DMS 273 (cell line): ENCODE results near the gene LMCD1.

Experiments
- DNase-seq: peaks from one replicate; lab custom pipeline; 2025; ENCODE audit not compliant: unreplicated experiment; lab: John Stamatoyannopoulos, UW

Gene LMCD1

DNA sequence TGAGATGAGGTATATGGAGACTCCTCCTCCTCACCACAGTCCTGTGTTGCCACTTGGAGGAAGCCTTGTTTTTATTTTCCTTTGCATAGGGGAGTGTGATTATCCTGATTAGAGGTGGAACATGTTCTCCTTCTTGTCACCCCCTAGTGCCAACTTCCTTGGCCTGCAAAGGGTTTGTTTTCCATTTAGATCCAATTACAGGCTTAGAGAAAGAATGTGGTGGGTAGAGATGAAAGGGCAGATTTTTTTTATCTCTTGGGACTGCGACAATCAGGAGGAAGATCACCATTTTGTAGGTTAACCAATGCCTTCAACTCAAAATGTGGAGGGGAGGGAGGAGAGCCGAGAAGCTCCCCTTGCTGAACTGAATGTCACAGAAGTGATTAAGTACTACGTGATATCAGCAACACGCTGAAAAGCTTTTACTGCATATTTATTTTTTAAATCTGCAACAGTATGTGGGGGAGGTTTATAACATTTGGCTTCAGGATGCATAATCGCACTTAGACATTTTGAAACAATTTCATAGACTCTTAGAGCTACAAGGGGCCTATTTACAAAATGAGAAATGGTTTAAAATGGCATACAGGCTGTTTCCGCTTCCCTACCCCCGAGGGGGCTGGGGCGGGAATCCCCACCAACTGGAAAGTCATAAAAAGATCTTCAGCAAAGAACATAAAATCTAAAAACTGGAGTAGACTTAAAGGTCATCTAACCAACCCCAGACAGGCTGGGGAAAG is 2.4 kb downstream of the LMCD1 start:
- no peak for DNase-seq

DNA sequence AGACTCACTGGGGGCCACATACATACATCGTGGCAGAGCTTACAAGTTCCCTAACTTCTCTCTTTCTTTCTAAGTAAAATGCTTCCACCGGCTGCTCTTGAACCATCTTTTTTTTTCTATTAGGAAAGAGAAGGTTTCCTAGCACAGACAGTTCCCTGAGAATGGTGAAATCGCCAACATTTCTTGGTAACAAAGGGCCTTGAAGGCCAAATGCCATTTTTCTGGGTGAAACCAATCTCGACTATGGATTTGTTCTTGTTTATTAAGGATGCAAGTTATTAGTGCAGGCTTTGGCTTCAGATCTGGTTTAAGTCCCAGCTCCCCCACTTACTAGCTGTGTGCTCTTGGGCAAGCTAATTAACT is 3.0 kb downstream of the LMCD1 start:
- DNase-seq = no peak

DNA sequence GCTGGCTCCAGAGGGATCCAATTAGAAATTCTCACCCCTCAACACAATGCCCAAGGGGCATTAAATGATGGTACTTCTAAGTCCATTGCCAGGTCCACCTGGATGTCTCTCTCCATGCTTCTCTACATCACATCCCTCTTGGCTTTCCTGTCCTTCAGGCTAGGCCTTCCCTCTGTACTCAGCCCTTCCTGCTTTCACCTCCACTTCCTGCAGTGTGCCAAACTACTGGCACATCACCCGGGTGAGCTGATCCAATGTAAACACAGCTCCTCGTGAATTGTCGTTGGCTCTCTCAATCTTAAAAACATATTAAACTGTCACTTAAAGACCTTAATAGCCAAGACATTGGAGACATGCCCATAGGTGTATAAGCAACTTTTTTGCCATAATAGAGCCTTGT is 4.0 kb downstream of the LMCD1 start:
- DNase-seq = peak; percentile 11

DNA sequence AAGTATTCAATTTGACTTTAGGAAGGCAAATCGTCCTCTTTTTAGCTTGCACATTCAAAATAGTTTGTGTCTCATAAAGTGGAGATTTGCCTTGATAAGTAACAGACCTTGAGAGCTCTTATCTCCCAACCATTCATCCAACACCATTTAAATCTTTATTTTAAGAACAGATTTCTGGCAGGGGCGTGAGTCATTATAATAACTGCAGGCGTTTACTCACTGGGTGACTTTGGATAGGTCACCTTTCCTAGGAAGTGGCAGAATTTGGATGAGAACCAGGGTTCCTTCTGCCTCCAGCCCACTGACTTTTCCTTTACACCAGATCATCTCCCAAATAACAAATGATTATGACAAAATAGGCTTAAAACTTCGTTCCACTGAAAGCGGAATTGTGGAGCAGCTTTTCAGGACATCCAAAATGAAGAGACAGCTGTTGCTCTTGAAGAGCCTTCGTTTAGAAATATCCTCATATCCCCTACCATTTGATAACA is 5.0 kb downstream of the LMCD1 start:
- DNase-seq = no peak

DNA sequence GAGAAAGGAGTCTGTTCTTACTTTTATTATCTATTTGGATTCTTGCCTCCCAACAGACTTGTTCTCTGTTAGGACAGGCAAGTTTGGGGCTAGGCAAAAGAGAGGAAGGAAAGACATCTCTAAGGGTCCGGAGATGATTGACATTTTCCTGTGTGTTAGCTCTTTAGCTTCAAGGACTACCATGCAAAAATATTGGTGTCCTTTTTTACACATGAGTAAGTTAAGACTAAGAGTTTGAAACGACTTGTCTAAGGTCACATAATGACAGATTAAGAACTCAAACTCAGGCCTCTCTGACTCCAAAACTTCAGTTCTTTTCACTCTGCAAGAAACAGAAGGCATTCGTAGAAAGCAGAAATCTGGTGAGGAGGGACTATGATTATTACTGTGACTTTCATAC is 5.9 kb downstream of the LMCD1 start:
- DNase-seq = no peak

DNA sequence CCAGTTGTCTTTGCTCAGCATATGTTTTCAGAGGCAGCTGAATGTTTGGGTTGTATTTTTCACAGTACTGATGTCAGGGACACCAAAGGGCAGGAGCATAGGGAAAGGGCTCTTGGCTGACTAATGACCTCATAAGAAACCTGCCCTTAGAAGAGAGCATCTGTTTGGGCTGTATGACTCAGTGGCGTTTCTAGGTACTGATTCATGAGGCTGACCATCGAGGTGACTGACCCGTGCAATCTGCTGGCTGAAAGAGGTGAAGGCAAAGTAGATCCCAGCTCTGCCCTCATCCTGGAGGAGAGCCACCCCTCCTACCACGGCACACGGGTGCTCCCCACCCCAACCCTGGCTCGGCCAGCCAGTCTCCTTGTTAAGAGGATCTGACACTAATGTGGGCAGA is 8.3 kb downstream of the LMCD1 start:
- DNase-seq = no peak

DNA sequence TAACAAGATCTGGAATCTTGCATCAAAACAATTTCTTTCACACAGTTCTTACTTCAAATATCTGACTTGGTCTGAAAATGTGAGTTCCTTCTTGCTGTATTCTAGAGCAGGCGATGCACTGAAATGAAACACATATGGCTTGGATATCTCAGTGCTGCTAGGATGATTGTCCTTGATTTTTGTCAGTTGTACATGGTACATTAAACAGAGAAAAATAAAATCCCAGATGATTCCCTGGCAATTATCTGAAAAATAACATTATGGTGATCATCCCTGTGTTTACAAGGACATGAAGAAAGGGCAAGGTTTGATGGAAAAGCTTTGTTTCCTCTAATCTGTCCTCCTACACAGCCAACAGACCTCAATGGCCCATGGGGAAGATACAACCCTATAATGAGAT is 10.6 kb downstream of the LMCD1 start:
- DNase-seq = no peak

DNA sequence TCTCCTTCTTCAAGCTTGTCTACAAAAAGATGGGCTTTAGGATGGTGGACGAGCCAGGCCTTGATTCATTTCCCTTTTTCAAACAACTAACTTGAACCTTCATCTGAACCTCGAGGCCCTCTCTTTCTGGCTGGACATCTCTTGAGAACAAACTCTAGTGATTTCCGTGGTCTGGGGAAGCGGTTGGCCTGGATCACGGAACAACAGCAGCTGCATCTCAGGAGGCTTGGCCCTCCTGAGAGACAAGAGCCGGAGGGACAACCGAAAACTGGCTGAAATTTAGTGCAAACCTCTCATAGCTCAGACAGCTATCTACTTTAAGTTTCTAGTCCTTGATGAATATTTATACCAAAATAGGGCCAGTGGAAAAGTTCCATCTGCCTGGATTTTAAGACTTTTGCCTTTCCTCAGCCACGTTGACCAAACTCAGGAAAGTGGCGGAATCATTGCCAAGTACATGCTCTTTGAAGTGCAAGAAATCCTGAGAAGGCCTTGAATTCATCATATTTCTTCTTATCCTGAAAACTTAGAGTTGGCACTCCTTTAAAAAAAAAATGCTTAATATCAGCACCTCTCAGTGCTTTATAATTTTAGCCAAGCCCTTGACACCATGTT is 14.5 kb downstream of the LMCD1 start:
- DNase-seq = no peak

DNA sequence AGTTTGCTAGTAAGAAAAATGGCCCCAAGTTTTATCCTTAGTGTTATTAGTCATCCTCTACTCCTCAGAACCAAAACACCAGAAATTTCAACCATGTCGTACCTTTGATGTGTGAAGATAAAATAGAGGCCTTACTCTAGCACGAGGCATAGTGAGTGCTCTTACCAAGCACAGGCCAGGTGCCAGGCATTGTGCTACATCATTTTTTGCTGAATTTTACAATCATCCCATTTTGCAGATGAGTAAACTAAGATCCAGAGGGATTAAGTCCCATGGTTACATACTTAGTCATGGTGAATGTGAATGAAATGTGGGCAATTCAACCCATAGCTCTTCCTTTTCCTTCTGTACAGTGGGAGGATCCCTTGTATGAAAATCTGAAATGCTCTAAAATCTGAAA is 15.2 kb downstream of the LMCD1 start:
- DNase-seq = no peak

DNA sequence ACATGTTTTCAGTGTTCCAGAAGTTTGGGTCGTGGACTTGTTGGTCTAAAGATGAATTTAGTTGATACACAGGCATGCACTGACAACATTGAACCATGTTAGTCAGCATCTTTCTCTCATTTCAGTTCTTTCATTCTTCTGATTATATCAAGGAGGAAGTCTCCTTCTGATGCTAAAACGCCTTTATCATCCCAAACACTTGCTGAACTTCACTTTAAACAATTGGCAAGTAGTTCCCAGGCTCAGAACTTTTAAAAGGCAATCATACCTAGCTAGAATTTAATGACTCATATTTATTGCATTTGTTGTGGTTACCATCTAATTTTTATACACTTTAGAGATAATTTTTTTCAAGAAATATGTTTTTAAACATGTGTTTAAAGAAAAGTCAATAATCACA is 15.9 kb downstream of the LMCD1 start:
- no peak for DNase-seq

DNA sequence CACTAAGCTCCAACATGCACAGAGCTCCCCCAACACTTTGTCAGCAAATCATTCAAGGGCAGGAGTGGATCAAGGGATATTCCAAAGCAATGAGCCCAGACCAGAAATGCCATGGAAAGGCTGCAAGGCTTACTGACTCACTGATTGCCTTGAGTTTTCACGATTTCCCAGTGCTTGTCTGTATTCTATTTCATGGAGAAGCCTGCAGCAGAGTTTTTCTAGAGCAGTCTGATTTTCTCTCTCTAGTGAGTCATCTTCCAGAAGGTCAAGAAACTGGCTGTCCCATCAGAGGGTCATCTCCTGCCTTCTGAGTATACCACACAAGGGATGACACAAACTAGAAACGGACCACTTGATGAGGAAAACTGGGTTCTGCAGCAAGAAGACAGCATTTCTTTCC is 16.5 kb downstream of the LMCD1 start:
- DNase-seq = no peak

DNA sequence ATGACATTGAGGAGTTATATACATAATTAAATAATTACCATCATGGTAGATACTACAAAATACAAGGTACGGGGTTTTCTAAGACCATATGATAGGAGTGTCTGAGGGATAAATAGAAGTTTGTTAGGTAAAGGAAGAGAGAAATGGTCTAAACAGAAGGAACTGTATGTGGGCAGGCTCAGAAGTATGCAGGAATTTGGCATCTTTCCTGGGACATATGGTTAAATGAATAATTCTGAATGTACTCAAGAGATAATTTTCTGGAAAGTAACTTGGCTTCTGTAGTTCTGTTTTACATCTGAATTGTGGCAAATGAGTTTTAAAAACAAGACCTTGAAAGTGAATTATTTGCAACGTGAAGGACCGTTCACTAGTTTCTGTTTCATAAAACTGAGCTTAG is 17.5 kb downstream of the LMCD1 start:
- peak; percentile 56 for DNase-seq

DNA sequence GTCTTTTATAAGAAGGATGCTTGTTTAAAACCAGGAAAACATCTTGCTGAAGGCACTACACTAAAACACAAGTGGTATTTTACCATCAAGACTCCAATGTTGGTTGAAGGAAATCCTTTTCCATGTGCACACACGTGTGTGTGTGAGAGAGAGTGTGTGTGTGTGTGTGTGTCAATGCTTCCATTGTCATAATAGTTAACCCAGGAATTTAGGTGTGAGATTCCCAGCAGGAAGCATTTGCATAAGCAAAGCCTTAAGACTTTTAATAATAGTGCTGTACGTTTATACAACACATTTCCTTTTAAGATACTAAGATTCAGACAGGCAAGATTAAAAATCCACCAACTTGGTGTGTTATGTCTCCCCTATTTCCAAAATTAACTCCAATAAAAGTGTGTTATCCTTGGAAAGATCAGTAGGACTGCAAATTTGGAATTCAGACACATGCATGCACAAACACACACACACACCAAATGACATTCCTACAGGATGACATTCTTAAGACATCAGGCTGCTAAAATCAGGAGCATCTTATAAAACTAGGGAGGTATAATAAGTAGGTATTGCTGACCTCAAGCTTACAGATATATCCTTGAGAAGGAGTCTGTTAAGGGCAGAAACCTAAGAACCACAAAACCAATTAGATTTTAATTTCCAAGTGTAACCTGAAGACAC is 18.3 kb downstream of the LMCD1 start:
- DNase-seq = no peak

DNA sequence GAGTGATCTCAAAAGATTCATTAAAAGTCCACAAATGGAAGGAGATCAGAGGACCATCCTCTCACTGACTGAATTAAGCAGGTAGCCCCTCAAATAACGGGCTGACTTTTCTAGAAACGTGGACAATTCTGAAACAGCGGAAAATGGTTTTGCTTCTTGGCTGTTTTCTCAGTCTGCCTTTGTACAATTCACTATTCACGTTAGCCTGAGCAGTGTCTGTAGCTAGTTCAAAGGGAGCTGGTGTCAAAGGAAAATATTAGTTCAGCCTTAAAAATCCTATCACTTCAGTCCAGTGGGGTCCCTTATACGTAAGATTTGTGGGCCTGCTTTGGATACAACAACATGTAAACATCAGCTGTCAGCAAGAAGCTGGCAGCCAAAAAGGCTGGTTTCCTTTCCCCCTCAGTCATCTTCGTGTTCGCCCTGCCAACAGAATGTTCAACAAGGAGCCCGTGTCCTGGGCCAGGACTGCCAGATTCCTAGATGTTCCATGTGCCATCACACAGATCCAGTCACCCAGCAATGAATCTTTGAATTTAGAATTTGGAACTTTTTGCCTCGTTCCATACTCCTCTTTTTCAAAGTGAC is 19.3 kb downstream of the LMCD1 start:
- DNase-seq = no peak

DNA sequence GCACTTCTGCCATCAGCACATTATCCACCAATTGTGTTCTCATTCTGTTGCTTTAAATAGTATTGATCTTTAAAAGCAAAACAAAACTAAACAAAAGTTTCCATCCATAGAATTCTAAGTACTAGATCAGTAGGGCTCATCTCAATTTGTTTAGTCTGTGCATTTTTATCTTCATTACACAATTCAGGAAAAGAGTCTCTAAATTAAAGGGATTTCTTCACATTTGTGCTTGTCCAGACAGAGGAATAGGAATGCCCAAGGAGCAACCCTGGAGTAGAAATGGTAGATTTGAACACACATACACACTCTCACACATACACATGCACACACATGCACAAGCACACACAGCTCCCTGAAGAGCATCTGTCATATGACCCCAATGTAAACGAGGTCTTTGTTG is 21.4 kb downstream of the LMCD1 start:
- no peak for DNase-seq

DNA sequence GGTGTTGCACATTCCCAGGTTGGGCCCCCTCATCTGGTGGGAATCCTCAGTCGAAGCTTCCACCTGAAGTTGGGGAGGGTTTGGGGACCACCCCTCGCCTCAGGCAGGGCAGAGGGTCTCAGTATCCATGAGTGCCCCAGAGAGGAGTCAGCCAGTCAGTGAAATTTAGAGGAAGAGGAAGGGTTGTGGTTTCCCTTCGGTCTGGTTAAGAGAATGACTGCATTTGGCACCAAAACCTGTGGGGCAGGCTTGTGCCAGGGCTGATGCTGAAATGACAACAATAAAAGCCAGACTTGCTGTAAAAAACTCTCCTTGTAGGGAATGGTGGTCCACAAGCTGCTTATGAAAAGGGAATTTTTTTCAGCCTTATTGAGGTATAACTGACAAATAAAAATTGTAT is 22.6 kb downstream of the LMCD1 start:
- DNase-seq = no peak

DNA sequence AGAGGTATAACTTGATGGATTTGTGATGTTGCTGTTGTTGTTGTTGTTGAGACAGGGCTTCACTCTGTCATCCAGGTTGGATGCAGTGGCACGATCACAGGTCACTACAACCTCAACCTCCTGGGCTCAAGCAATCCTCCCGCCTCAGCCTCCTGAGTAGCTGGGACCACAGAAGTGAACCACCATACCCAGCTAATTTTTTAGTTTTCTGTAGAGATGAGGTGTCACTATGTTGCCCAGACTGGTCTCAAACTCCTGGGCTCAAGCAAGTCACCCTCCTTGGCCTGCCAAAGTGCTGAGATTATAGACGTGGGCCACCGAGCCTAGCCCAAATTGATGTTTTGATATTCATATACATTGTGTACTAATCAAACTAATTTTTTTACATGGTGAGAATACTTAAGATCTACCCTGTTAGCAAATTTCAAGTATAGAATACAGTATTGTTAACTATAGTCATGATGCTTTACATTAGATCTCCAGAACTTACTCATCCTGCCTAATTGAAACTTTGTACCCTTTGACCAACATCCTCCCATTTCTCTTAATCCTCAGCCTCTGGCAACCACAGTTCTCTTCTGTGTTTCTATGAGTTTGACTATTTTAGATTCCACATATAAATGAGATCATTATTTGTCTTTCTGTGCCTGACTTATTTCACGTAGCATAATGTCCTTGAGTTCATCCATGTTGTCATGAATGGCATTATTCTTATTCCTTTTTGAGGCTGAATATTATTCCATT is 23.2 kb downstream of the LMCD1 start:
- no peak for DNase-seq

DNA sequence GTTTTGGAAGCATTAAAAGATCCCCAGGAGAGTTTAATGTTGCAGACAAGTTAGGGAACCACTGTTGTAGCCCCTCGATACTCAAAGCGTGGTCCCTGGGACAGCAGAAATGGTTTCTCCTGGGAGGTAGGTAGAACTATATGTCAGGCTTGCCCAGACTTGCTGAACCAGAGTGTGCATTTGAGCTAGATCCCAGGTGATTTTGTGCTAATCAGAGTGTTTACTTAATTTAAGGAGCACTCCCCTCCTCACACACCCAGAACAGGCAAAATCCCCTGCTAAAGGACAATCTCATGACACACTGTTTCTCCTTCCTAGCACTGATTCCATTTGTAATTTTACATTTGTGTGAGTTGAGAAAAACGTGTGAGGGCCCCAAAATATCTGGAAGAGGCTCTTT is 24.3 kb downstream of the LMCD1 start:
- DNase-seq = no peak

DNA sequence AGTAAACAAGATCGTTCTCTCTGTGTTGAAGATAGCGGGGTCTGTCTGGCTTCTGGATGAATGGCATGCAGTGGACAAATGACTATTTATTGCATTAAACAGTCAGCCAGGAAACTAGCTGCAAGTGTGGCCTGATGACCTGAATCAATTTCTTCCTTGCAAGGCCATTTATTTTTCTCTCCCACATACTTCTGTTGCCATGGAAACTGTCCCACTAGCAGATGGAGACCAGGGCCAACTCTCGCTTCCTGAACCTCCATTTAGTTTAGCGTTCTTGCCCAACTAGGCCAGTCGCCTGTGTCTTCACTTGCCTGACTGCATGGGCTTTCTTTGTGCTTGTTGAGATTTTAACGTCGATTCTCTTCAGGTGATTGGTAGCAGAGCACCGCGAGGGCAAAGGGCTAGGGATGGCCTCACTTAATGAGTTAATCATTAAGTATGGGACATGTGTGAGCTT is 27.6 kb downstream of the LMCD1 start:
- DNase-seq = peak; percentile 24

DNA sequence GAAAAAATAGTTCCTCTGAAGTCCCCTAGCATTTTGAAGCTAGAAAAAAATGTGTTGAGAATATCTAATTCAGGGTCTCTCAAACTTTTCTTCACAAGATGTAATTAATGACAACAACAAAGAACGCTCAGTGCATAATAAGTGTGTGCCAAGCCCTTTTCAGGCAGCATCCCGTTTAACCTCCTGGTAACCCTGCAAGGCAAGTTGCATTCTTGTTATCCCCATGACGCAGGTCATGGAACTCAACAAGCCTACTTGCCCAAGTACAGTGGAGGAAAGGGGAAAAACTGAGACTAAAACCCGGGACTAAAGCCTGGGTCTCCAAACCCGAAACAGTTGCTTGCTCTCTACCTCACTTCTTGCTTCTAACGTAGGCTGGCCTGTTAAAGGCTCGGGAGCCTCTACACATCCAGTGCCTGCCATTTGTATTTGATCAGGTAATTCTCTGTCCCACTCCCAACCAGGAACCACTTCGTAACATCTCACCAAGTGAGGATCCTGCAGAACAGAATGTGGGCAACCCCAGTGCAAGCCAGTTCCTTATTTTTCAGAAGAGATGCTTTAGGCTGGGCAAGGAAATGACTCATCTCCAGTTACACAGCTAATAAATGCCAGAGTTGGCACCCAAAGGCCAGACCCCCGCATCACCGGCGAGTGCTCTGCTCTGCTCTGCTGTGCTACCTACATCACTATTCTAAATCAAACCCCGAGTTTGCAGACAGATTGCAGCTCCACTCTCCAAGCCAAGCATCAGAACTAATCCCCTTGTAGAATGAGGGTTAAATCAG is 28.3 kb downstream of the LMCD1 start:
- DNase-seq = no peak
